HCT116 (cell line): ENCODE results near the gene CD7. TPM values are rescaled to one million over a fixed set of nuclear protein-coding genes. Genes with fewer than 3 reads are reported as not detected.

ENCODE experiments used
- ATAC-seq: fragments of 200-7000 bp; cut with Tn5 transposase; 2 replicates; pipeline ENCODE4 v1.9.1; 2020; ENCODE audit warnings: mild to moderate bottlenecking, moderate library complexity
- BruUV-seq: library from RNA; stranded (reverse); fragments of 400-500 nt; replicated peaks from 2 replicates; lab custom pipeline; 2021; lab: Mats Ljungman, UMichigan
- CTCF ChIA-PET: fragments of 300-600 bp; sonication (Branson Sonifier 250); formaldehyde crosslinking; loops from one replicate; lab custom pipeline; 2021; ENCODE audit warnings: antibody characterized with exemption; lab: Charles Lee
- POLR2A ChIA-PET: fragments of 300-600, 350-600 bp; sonication (Branson Sonifier 250); formaldehyde crosslinking; loops from one replicate; lab custom pipeline; 2021; ENCODE audit warnings: antibody characterized with exemption; lab: Charles Lee
- RAD21 ChIA-PET, 2 experiments: fragments of 300-600 bp; sonication (Branson Sonifier 250); formaldehyde crosslinking; loops; one replicate each; lab custom pipeline; 2023; ENCODE audit warnings: low total read pairs in 2 of 2; ENCODE audit not compliant: uncharacterized antibody in 2 of 2, unreplicated experiment in 2 of 2, low non-redundant PET in 1 of 2; lab: Charles Lee
- DNase-seq: peaks from one replicate; pipeline ENCODE4 v3.0.0-alpha.2; 2010; ENCODE audit warnings: low read depth, low spot score
- H2AFZ ChIP-seq: fragments of 200-600 bp; shearing (Covaris generic), sonication (generic); 2 replicates; pipeline ENCODE4 v1.6.1; 2017; ENCODE audit warnings: low read depth, mixed run types, mixed read lengths, antibody characterized with exemption, low read length; ENCODE audit not compliant: poor library complexity, severe bottlenecking
- H3K27ac ChIP-seq: 2 replicates; pipeline ENCODE4 v1.5.1; 2012; ENCODE audit warnings: low read depth, low read length
- H3K27me3 ChIP-seq: fragments of 200-600 bp; sonication (generic); 2 replicates; pipeline ENCODE4 v1.6.1; 2016; ENCODE audit warnings: mixed run types, low read length, mixed read lengths; ENCODE audit not compliant: insufficient read depth
- H3K36me3 ChIP-seq, 2 experiments: fragments of 200-500 bp in 1 of 2; fragments of 200-600 bp in 1 of 2; sonication (Bioruptor generic) in 1 of 2; sonication (generic) in 1 of 2; 2 replicates each; pipeline versions ENCODE4 v1.5.1 to v1.6.1; 2014 to 2016; ENCODE audit warnings: low read length in 2 of 2, inconsistent platforms in 1 of 2, mixed read lengths in 1 of 2, mixed run types in 1 of 2; ENCODE audit not compliant: insufficient read depth in 2 of 2, control insufficient read depth in 1 of 2
- H3K4me1 ChIP-seq, 2 experiments: fragments of 200-600 bp in 1 of 2; sonication (generic) in 1 of 2; 2 replicates each; pipeline versions ENCODE4 v1.5.1 to v1.6.1; 2012 to 2017; ENCODE audit warnings: low read length in 2 of 2, inconsistent platforms in 1 of 2, mild to moderate bottlenecking in 1 of 2, mixed read lengths in 1 of 2, mixed run types in 1 of 2, moderate library complexity in 1 of 2; ENCODE audit not compliant: insufficient read depth in 2 of 2, control insufficient read depth in 1 of 2
- H3K4me2 ChIP-seq: fragments of 200-600 bp; sonication (generic); 2 replicates; pipeline ENCODE4 v1.6.1; 2017; ENCODE audit warnings: mixed run types, low read length, mixed read lengths
- H3K4me3 ChIP-seq, 2 experiments: fragments of 200-600 bp in 1 of 2; sonication (generic) in 1 of 2; replicated peaks in 1 of 2; 2 replicates each; pipeline ENCODE4 v1.5.1; 2011 to 2016; ENCODE audit warnings: low read length in 2 of 2, control low read depth in 1 of 2, low read depth in 1 of 2, mild to moderate bottlenecking in 1 of 2, mixed read lengths in 1 of 2, mixed run types in 1 of 2
- H3K79me2 ChIP-seq: fragments of 200-600 bp; sonication (generic); 2 replicates; pipeline ENCODE4 v1.6.1; 2017; ENCODE audit warnings: mild to moderate bottlenecking, mixed run types, low read length, moderate library complexity, mixed read lengths; ENCODE audit not compliant: insufficient read depth
- H3K9ac ChIP-seq: fragments of 200-600 bp; sonication (generic); 2 replicates; pipeline ENCODE4 v1.6.1; 2016; ENCODE audit warnings: low read length, mixed read lengths
- H3K9me2 ChIP-seq: fragments of 200-600 bp; sonication (generic), shearing (Covaris generic); 2 replicates; pipeline ENCODE4 v1.6.1; 2017; ENCODE audit warnings: mixed run types, mild to moderate bottlenecking, moderate library complexity; ENCODE audit not compliant: insufficient read depth
- H3K9me3 ChIP-seq, 2 experiments: fragments of 200-500 bp in 1 of 2; fragments of 200-600 bp in 1 of 2; sonication (Bioruptor generic) in 1 of 2; sonication (generic) in 1 of 2; 2 replicates each; pipeline ENCODE4 v1.6.1; 2014 to 2017; ENCODE audit warnings: low read length in 2 of 2, mixed read lengths in 2 of 2, inconsistent platforms in 1 of 2, low read depth in 1 of 2, mild to moderate bottlenecking in 1 of 2, mixed run types in 1 of 2, moderate library complexity in 1 of 2; ENCODE audit not compliant: control insufficient read depth in 1 of 2, insufficient read depth in 1 of 2
- H4K20me1 ChIP-seq: fragments of 200-600 bp; sonication (generic), shearing (Covaris generic); 2 replicates; pipeline ENCODE4 v1.6.1; 2017; ENCODE audit warnings: mixed run types, mild to moderate bottlenecking, moderate library complexity; ENCODE audit not compliant: insufficient read depth
- CBX3 ChIP-seq: IDR thresholded peaks from 2 replicates; pipeline ENCODE4 v1.6.1; 2012; ENCODE audit warnings: low read depth
- CEBPB ChIP-seq: IDR thresholded peaks from 2 replicates; pipeline ENCODE4 v1.6.1; 2012; ENCODE audit warnings: low read depth
- EGR1 ChIP-seq: IDR thresholded peaks from 2 replicates; pipeline ENCODE4 v1.6.1; 2012; ENCODE audit warnings: low read depth
- ELF1 ChIP-seq: IDR thresholded peaks from 2 replicates; pipeline ENCODE4 v1.6.1; 2012; ENCODE audit warnings: low read depth, borderline replicate concordance
- EZH2phosphoT487 ChIP-seq: fragments of 200-600 bp; IDR thresholded peaks from 2 replicates; pipeline ENCODE4 v1.6.1; 2018; ENCODE audit warnings: antibody characterized with exemption, borderline replicate concordance
- FOSL1 ChIP-seq: IDR thresholded peaks from 2 replicates; pipeline ENCODE4 v1.6.1; 2012; ENCODE audit warnings: low read depth
- JUND ChIP-seq: IDR thresholded peaks from 2 replicates; pipeline ENCODE4 v1.6.1; 2012
- POLR2A ChIP-seq: IDR thresholded peaks from 2 replicates; pipeline ENCODE4 v1.7.0; 2011; ENCODE audit warnings: borderline replicate concordance; ENCODE audit not compliant: insufficient read depth, insufficient read length; ENCODE audit errors: extremely low read depth
- POLR2AphosphoS5 ChIP-seq: IDR thresholded peaks from 2 replicates; pipeline ENCODE4 v1.6.1; 2011; ENCODE audit warnings: mild to moderate bottlenecking, low read depth, low read length, moderate library complexity
- RAD21 ChIP-seq: IDR thresholded peaks from 2 replicates; pipeline ENCODE4 v1.6.1; 2012; ENCODE audit warnings: low read depth, mild to moderate bottlenecking
- SIN3A ChIP-seq: IDR thresholded peaks from 2 replicates; pipeline ENCODE4 v1.6.1; 2012; ENCODE audit warnings: low read depth
- SP1 ChIP-seq: IDR thresholded peaks from 2 replicates; pipeline ENCODE4 v1.6.1; 2012; ENCODE audit warnings: low read depth
- SRF ChIP-seq: IDR thresholded peaks from 2 replicates; pipeline ENCODE4 v1.6.1; 2012; ENCODE audit warnings: low read depth
- YY1 ChIP-seq: IDR thresholded peaks from 2 replicates; pipeline ENCODE4 v1.6.1; 2011; ENCODE audit warnings: low read length, low read depth, moderate library complexity, mild to moderate bottlenecking; ENCODE audit not compliant: insufficient replicate concordance; ENCODE audit errors: extremely low read depth
- ZNF274 ChIP-seq: fragments of 200-500 bp; sonication (Bioruptor generic); IDR thresholded peaks from 2 replicates; pipeline ENCODE4 v1.6.1; 2014; ENCODE audit warnings: mild to moderate bottlenecking, low read depth, low read length, inconsistent platforms
- intact Hi-C: fragments of 100-400 bp; cut with micrococcal nuclease; formaldehyde crosslinking; loops from 2 replicates; pipeline ENCODE4 v1.10.0; 2022
- total RNA-seq: library from RNA; stranded (reverse); gene quantifications from one replicate; pipeline ENCODE4 v1.2.1, GENCODE V29; 2021; ENCODE audit not compliant: unreplicated experiment
- TF ChIP-seq, protein P1 (sequence below): IDR thresholded peaks from 2 replicates; pipeline ENCODE4 v1.6.1; 2012
- TF ChIP-seq, protein P2 (sequence below): IDR thresholded peaks from 2 replicates; pipeline ENCODE4 v1.6.1; 2012; ENCODE audit warnings: low read depth
- TF ChIP-seq, protein P3 (sequence below): IDR thresholded peaks from 2 replicates; pipeline ENCODE4 v1.6.1; 2012
- TF ChIP-seq, protein P4 (sequence below), 3 experiments: fragments of 200-600 bp in 1 of 3; sonication (generic) in 1 of 3; IDR thresholded peaks in 2 of 3; conservative IDR thresholded peaks in 1 of 3; 2 replicates each; pipeline ENCODE4 v1.5.1; 2012 to 2017; ENCODE audit warnings: low read depth in 2 of 3, low read length in 2 of 3, antibody characterized with exemption in 1 of 3, borderline replicate concordance in 1 of 3, control low read depth in 1 of 3, mild to moderate bottlenecking in 1 of 3, mixed read lengths in 1 of 3, mixed run types in 1 of 3, moderate library complexity in 1 of 3; ENCODE audit not compliant: insufficient read depth in 1 of 3
- TF ChIP-seq, protein P5 (sequence below): IDR thresholded peaks from 2 replicates; pipeline ENCODE4 v1.6.1; 2011; ENCODE audit warnings: mild to moderate bottlenecking, low read length, moderate library complexity; ENCODE audit not compliant: insufficient replicate concordance; ENCODE audit errors: extremely low read depth

CD7 gene
- total RNA-seq, 1 experiment from 2014 or later = 0.61 TPM

DNA sequence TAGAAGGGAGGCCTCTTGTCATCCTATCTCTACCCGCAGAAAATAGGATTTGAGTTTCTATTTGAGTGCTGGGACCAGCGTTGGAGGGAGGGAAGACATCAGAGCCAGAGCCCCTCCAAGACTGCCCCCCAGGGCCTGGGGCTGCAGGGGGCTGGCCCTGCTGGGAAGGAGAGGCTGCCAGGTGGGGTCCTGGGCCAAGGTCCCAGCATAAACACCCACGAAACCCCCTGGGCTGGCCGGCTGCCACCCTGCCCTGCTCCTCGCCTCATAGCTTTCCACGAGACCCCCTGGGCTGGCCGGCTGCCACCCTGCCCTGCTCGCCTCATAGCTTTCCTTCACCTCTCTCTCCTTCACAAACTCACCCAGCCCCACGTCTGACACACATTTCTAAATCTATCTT lies 31.0 kb upstream of the CD7 start:
- ChIA-PET RAD21 (no interaction called here), CTCF (interaction anchor here (0.9 kb wide), 1 partner anchor 10 kb away, joined by 3 read pairs; no protein-coding TSS in a partner anchor), POLR2A (no interaction called here)
- Histone ChIP-seq H2AFZ (no peak overlapping the region), H4K20me1 (no peaks in the 10 kb centered on the region), H3K4me1 (peaks cover 0 to 14% of the 10 kb centered on the region in 2 experiments; a peak in 3 of 4 replicates), H3K36me3 (no peaks in the 10 kb centered on the region), H3K9ac (no peak overlapping the region), H3K4me2 (no peak overlapping the region), H3K27ac (no peak overlapping the region), H3K27me3 (no peaks in the 10 kb centered on the region), H3K9me2 (no peaks in the 10 kb centered on the region), H3K79me2 (no peaks in the 10 kb centered on the region)
- BruUV-seq = no TSS peak
- intact Hi-C loops = no loop called here
- ATAC-seq = no peak
- DNase-seq = no peak
- no peak for TF ChIP-seq SP1
- no peak for TF ChIP-seq CEBPB
- no peak for TF ChIP-seq SIN3A
- no peak for TF ChIP-seq YY1
- TF ChIP-seq POLR2AphosphoS5 = no peak
- no peak for TF ChIP-seq CBX3
- no peak for TF ChIP-seq EZH2phosphoT487
- TF ChIP-seq, protein P1, sequence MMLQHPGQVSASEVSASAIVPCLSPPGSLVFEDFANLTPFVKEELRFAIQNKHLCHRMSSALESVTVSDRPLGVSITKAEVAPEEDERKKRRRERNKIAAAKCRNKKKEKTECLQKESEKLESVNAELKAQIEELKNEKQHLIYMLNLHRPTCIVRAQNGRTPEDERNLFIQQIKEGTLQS = no peak
- no peak for TF ChIP-seq EGR1
- no peak for TF ChIP-seq ELF1
- no peak for TF ChIP-seq POLR2A
- TF ChIP-seq SRF = no peak
- no peak for TF ChIP-seq FOSL1
- TF ChIP-seq, protein P2, sequence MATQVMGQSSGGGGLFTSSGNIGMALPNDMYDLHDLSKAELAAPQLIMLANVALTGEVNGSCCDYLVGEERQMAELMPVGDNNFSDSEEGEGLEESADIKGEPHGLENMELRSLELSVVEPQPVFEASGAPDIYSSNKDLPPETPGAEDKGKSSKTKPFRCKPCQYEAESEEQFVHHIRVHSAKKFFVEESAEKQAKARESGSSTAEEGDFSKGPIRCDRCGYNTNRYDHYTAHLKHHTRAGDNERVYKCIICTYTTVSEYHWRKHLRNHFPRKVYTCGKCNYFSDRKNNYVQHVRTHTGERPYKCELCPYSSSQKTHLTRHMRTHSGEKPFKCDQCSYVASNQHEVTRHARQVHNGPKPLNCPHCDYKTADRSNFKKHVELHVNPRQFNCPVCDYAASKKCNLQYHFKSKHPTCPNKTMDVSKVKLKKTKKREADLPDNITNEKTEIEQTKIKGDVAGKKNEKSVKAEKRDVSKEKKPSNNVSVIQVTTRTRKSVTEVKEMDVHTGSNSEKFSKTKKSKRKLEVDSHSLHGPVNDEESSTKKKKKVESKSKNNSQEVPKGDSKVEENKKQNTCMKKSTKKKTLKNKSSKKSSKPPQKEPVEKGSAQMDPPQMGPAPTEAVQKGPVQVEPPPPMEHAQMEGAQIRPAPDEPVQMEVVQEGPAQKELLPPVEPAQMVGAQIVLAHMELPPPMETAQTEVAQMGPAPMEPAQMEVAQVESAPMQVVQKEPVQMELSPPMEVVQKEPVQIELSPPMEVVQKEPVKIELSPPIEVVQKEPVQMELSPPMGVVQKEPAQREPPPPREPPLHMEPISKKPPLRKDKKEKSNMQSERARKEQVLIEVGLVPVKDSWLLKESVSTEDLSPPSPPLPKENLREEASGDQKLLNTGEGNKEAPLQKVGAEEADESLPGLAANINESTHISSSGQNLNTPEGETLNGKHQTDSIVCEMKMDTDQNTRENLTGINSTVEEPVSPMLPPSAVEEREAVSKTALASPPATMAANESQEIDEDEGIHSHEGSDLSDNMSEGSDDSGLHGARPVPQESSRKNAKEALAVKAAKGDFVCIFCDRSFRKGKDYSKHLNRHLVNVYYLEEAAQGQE = no peak
- no peak for TF ChIP-seq RAD21
- no peak for TF ChIP-seq ZNF274
- no peak for TF ChIP-seq JUND
- TF ChIP-seq, protein P3, sequence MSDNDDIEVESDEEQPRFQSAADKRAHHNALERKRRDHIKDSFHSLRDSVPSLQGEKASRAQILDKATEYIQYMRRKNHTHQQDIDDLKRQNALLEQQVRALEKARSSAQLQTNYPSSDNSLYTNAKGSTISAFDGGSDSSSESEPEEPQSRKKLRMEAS = no peak
- TF ChIP-seq, protein P4, sequence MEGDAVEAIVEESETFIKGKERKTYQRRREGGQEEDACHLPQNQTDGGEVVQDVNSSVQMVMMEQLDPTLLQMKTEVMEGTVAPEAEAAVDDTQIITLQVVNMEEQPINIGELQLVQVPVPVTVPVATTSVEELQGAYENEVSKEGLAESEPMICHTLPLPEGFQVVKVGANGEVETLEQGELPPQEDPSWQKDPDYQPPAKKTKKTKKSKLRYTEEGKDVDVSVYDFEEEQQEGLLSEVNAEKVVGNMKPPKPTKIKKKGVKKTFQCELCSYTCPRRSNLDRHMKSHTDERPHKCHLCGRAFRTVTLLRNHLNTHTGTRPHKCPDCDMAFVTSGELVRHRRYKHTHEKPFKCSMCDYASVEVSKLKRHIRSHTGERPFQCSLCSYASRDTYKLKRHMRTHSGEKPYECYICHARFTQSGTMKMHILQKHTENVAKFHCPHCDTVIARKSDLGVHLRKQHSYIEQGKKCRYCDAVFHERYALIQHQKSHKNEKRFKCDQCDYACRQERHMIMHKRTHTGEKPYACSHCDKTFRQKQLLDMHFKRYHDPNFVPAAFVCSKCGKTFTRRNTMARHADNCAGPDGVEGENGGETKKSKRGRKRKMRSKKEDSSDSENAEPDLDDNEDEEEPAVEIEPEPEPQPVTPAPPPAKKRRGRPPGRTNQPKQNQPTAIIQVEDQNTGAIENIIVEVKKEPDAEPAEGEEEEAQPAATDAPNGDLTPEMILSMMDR (IDR thresholded peaks at IDR 0.05 in 2 of 3, conservative IDR thresholded peaks at IDR 0.05 in 1 of 3; ENCODE audit: borderline replicate concordance in 1 of 3, insufficient read depth in 1 of 3, low read depth in 2 of 3, low read length in 2 of 3) = no peak
- TF ChIP-seq, protein P5, sequence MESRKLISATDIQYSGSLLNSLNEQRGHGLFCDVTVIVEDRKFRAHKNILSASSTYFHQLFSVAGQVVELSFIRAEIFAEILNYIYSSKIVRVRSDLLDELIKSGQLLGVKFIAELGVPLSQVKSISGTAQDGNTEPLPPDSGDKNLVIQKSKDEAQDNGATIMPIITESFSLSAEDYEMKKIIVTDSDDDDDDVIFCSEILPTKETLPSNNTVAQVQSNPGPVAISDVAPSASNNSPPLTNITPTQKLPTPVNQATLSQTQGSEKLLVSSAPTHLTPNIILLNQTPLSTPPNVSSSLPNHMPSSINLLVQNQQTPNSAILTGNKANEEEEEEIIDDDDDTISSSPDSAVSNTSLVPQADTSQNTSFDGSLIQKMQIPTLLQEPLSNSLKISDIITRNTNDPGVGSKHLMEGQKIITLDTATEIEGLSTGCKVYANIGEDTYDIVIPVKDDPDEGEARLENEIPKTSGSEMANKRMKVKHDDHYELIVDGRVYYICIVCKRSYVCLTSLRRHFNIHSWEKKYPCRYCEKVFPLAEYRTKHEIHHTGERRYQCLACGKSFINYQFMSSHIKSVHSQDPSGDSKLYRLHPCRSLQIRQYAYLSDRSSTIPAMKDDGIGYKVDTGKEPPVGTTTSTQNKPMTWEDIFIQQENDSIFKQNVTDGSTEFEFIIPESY = no peak
- TF ChIP-seq, all 23 proteins: peak for 0
- no peak overlapping the region for H3K4me3 ChIP-seq
- no peaks in the 10 kb centered on the region for H3K9me3 ChIP-seq
